ENCODE measurements around the gene TGFBR1. TPM values are rescaled to one million over a fixed set of nuclear protein-coding genes. Genes with fewer than 3 reads are reported as not detected.
A peak's percentile ranks its signal among the peaks of the same experiment; 100 is the strongest.

TGFBR1 gene
- total RNA-seq, 1 donor from 2014 or later, result 138 TPM

- no peak for DNase-seq (ENCODE audit: low spot score)
- peak overlapping the region; percentile 37 for H3K27ac Mint-ChIP-seq
- Histone ChIP-seq H3K27me3 (no peaks in the 10 kb centered on the region), H3K36me3 (no peaks in the 10 kb centered on the region), H3K4me3 (no peak overlapping the region), H3F3A (ENCODE audit: low read depth) (no peaks in the 10 kb centered on the region), H3K4me1 (no peaks in the 10 kb centered on the region), H3K27ac (no peak overlapping the region), H3K9ac (no peak overlapping the region), H4K20me1 (ENCODE audit: low read depth) (no peaks in the 10 kb centered on the region), H3K79me2 (ENCODE audit: low read depth) (no peaks in the 10 kb centered on the region), H3K4me2 (no peak overlapping the region), H2AFZ (replicated peaks) (no peak overlapping the region), H3K9me3 (ENCODE audit: low read depth) (no peaks in the 10 kb centered on the region)
- H3K4me3 Mint-ChIP-seq, result no peak overlapping the region
- no peaks in the 10 kb centered on the region for H3K36me3 Mint-ChIP-seq
- H3K4me1 Mint-ChIP-seq, result no peaks in the 10 kb centered on the region
- peaks cover 10% of the 10 kb centered on the region for H3K9me3 Mint-ChIP-seq
- peaks cover 7% of the 10 kb centered on the region for H3K27me3 Mint-ChIP-seq (ENCODE audit: insufficient read depth, low read depth)
- no peak for TF ChIP-seq CTCF (IDR thresholded peaks at IDR 0.05)
- TF ChIP-seq EZH2phosphoT487 (IDR thresholded peaks at IDR 0.05), result no peak
- TF ChIP-seq EZH2 (IDR thresholded peaks at IDR 0.05), result no peak
Observed at GRCh38 chr9:99085949-99086948, 18.7 kb upstream of the TGFBR1 start.

DNA sequence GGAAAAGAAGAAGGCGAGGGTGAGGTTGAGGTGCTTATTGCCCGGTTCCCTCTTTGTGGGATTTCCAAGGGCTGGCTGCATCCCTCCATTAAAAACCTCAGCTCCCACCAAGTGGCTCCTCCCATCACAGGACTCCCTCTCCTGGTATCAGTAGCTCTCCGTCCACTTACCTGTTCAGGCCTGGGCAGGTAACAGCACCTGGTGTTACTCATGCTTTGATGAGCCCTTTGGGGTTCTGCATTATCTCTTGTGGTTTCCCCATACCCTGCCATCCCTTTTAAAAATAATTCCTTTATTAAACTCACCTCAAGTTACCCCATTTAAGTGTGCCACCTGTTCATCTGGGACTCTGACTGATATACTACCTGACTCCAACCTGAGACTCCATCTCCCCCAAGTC, 17.5 kb upstream of the TGFBR1 start:
- Mint-ChIP-seq H3K4me3 (no peak overlapping the region), H3K4me1 (no peaks in the 10 kb centered on the region), H3K9me3 (peaks cover 10% of the 10 kb centered on the region), H3K27me3 (ENCODE audit: insufficient read depth, low read depth) (peaks cover 7% of the 10 kb centered on the region), H3K27ac (no peak overlapping the region), H3K36me3 (no peaks in the 10 kb centered on the region)
- Histone ChIP-seq H3K36me3 (no peaks in the 10 kb centered on the region), H2AFZ (replicated peaks) (no peak overlapping the region), H3K9me3 (ENCODE audit: low read depth) (no peaks in the 10 kb centered on the region), H3K4me2 (no peak overlapping the region), H3K27me3 (no peaks in the 10 kb centered on the region), H3K9ac (no peak overlapping the region), H3K4me1 (no peaks in the 10 kb centered on the region), H4K20me1 (ENCODE audit: low read depth) (no peaks in the 10 kb centered on the region), H3F3A (ENCODE audit: low read depth) (no peaks in the 10 kb centered on the region), H3K4me3 (no peak overlapping the region), H3K79me2 (ENCODE audit: low read depth) (no peaks in the 10 kb centered on the region), H3K27ac (no peak overlapping the region)
- TF ChIP-seq CTCF (IDR thresholded peaks at IDR 0.05), result no peak
- TF ChIP-seq EZH2phosphoT487 (IDR thresholded peaks at IDR 0.05), result no peak
- no peak for TF ChIP-seq EZH2 (IDR thresholded peaks at IDR 0.05)
- no peak for DNase-seq (ENCODE audit: low spot score)

DNA sequence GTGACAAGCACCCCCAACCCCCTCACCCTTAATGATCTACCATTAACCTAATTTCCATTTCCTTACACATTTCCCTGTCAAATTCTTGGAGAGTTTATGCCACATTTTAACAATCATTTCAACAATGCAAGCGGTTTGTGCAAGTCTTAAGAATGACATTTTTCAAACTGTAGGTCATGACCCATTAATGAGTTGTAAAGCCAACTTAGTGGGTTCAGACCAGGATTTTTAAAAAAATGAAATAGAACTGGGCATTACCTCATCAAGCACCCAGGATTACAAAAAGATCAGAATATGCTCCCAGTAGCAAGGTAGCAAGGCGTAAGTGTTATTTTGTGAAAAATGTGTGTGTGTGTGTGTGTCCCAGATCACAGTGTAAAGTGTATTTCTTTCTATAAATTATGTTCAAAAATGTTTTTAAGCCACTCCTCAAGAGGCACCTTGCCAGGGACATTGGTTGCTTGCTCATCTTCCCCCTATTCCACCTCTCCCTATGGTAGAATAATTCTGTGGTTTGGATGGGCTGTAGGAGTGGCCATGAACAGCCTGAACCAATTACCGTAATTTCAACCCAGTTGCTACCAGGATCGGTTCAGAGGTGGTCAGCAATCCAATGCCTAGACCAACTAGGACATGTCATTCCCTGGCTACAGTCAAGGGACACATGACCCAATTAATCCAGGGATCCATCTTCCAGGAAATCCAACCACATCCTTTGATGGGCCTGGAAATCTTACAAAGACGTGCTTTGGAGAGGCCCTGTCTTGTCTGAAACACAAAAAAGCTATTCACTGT, 14.4 kb upstream of the TGFBR1 start:
- Histone ChIP-seq H3K27ac (no peak overlapping the region), H2AFZ (replicated peaks) (no peak overlapping the region), H3K4me2 (no peak overlapping the region), H3K27me3 (no peaks in the 10 kb centered on the region), H3K36me3 (no peaks in the 10 kb centered on the region), H4K20me1 (ENCODE audit: low read depth) (no peaks in the 10 kb centered on the region), H3K4me3 (no peak overlapping the region), H3K9me3 (ENCODE audit: low read depth) (no peaks in the 10 kb centered on the region), H3K79me2 (ENCODE audit: low read depth) (no peaks in the 10 kb centered on the region), H3K9ac (no peak overlapping the region), H3F3A (ENCODE audit: low read depth) (peaks cover 1% of the 10 kb centered on the region), H3K4me1 (peaks cover 1% of the 10 kb centered on the region)
- peaks cover 9% of the 10 kb centered on the region for H3K27me3 Mint-ChIP-seq (ENCODE audit: insufficient read depth, low read depth)
- peaks cover 10% of the 10 kb centered on the region for H3K9me3 Mint-ChIP-seq
- TF ChIP-seq EZH2 (IDR thresholded peaks at IDR 0.05), result no peak
- TF ChIP-seq EZH2phosphoT487 (IDR thresholded peaks at IDR 0.05), result no peak
- no peak for TF ChIP-seq CTCF (IDR thresholded peaks at IDR 0.05)
- H3K36me3 Mint-ChIP-seq, result no peaks in the 10 kb centered on the region
- peaks cover 1% of the 10 kb centered on the region for H3K4me1 Mint-ChIP-seq
- no peak overlapping the region for H3K4me3 Mint-ChIP-seq
- DNase-seq (ENCODE audit: low spot score), result no peak
- peak overlapping the region; percentile 5 for H3K27ac Mint-ChIP-seq
